Endothelial cell of umbilical vein (primary cell): ENCODE results near the gene ZNF652. TPM values are rescaled to one million over a fixed set of nuclear protein-coding genes. Genes with fewer than 3 reads are reported as not detected.

Source experiments
- BruUV-seq: library from RNA; stranded (reverse); fragments of 400-500 nt; replicated peaks from 2 replicates; lab custom pipeline; 2021; lab: Mats Ljungman, UMichigan
- CTCF ChIA-PET: fragments of 300-600, 350-600 bp; sonication (Branson Sonifier 250); formaldehyde crosslinking; loops from one replicate; lab custom pipeline; 2021; ENCODE audit warnings: antibody characterized with exemption, inconsistent platforms; lab: Charles Lee
- POLR2A ChIA-PET: fragments of 300-600, 350-600 bp; sonication (Branson Sonifier 250); formaldehyde crosslinking; loops from one replicate; lab custom pipeline; 2021; ENCODE audit warnings: antibody characterized with exemption, inconsistent platforms; lab: Charles Lee
- DNase-seq: peaks from one replicate; pipeline ENCODE4 v3.0.0-alpha.2; 2011; ENCODE audit warnings: low read depth, low spot score
- FAIRE-seq: peaks from 2 replicates; lab custom pipeline; 2011; peaks lifted over from hg19 to GRCh38; lab: Jason Lieb, UNC
- H2AFZ ChIP-seq: 2 replicates; pipeline ENCODE4 v1.6.0; 2012; ENCODE audit warnings: low read depth, low read length, control low read depth, inconsistent platforms
- H3K27ac ChIP-seq: 2 replicates; pipeline ENCODE4 v1.5.1; 2011; ENCODE audit warnings: low read depth, mild to moderate bottlenecking, control low read depth, low read length, moderate library complexity; ENCODE audit not compliant: insufficient read depth
- H3K27me3 ChIP-seq, 2 experiments: 2 replicates each; pipeline versions ENCODE4 v1.6.0 to v1.6.1; 2011; ENCODE audit warnings: low read length in 2 of 2, mixed read lengths in 1 of 2; ENCODE audit not compliant: control insufficient read depth in 2 of 2, insufficient read depth in 2 of 2
- H3K36me3 ChIP-seq, 2 experiments: 2 replicates in 1 of 2; 3 replicates in 1 of 2; pipeline ENCODE4 v1.5.1; 2011; ENCODE audit warnings: low read length in 2 of 2, mild to moderate bottlenecking in 1 of 2, moderate library complexity in 1 of 2; ENCODE audit not compliant: control insufficient read depth in 2 of 2, insufficient read depth in 2 of 2; ENCODE audit errors: extremely low read depth in 1 of 2
- H3K4me1 ChIP-seq: 3 replicates; pipeline ENCODE4 v1.5.1; 2011; ENCODE audit warnings: mild to moderate bottlenecking, low read length; ENCODE audit not compliant: control insufficient read depth, insufficient read depth; ENCODE audit errors: extremely low read depth
- H3K4me2 ChIP-seq: 2 replicates; pipeline ENCODE4 v1.6.1; 2011; ENCODE audit warnings: low read length, control low read depth, mixed read lengths; ENCODE audit not compliant: insufficient read depth
- H3K4me3 ChIP-seq, 3 experiments: fragments of 200-600 bp in 1 of 3; sonication (generic), shearing (Covaris generic) in 1 of 3; replicated peaks in 1 of 3; 2 replicates each; pipeline ENCODE4 v1.5.1; 2011 to 2016; ENCODE audit warnings: control low read depth in 3 of 3, low read length in 3 of 3, mild to moderate bottlenecking in 2 of 3, inconsistent platforms in 1 of 3, low read depth in 1 of 3, moderate library complexity in 1 of 3; ENCODE audit not compliant: insufficient read depth in 1 of 3
- H3K79me2 ChIP-seq: 2 replicates; pipeline ENCODE4 v1.6.0; 2012; ENCODE audit warnings: low read length, inconsistent platforms; ENCODE audit not compliant: control insufficient read depth, insufficient read depth
- H3K9ac ChIP-seq: replicated peaks from 2 replicates; pipeline ENCODE3; 2011; ENCODE audit warnings: low read length, control low read depth; ENCODE audit not compliant: insufficient read depth; ENCODE audit errors: extremely low read depth
- H3K9me1 ChIP-seq: replicated peaks from 3 replicates; pipeline ENCODE4 v1.6.0; 2011; ENCODE audit warnings: mild to moderate bottlenecking, low read length; ENCODE audit not compliant: control insufficient read depth, insufficient read depth; ENCODE audit errors: extremely low read depth
- H3K9me3 ChIP-seq: replicated peaks from 2 replicates; pipeline ENCODE4 v1.5.1; 2012; ENCODE audit warnings: low read length, inconsistent platforms; ENCODE audit not compliant: control insufficient read depth, insufficient read depth
- H4K20me1 ChIP-seq: replicated peaks from 2 replicates; pipeline ENCODE3; 2011; ENCODE audit warnings: mild to moderate bottlenecking, low read length; ENCODE audit not compliant: control insufficient read depth, insufficient read depth; ENCODE audit errors: extremely low read depth
- CTCF ChIP-seq, 2 donors: IDR thresholded peaks; 1 replicate in 1 of 2; 2 replicates in 1 of 2; pipeline ENCODE4 v1.5.1; 2011; ENCODE audit warnings: low read length in 2 of 2, mild to moderate bottlenecking in 2 of 2, moderate library complexity in 2 of 2, control low read depth in 1 of 2, inconsistent platforms in 1 of 2, low read depth in 1 of 2; ENCODE audit not compliant: insufficient read depth in 1 of 2; ENCODE audit errors: extremely low read depth in 1 of 2
- EZH2 ChIP-seq: IDR thresholded peaks from 2 replicates; pipeline ENCODE4 v1.6.1; 2012; ENCODE audit warnings: borderline replicate concordance, low read depth, mild to moderate bottlenecking, moderate library complexity, low read length, inconsistent platforms; ENCODE audit not compliant: severe bottlenecking
- FOS ChIP-seq: IDR thresholded peaks from 2 replicates; pipeline ENCODE4 v1.6.1; 2011; ENCODE audit warnings: mild to moderate bottlenecking, low read length, moderate library complexity, borderline replicate concordance; ENCODE audit not compliant: insufficient read depth
- GATA2 ChIP-seq: IDR thresholded peaks from 2 replicates; pipeline ENCODE4 v1.7.0; 2011; ENCODE audit warnings: low read depth, mild to moderate bottlenecking, moderate library complexity, mixed read lengths, low read length; ENCODE audit not compliant: insufficient read length, insufficient read depth
- JUN ChIP-seq: IDR thresholded peaks from 2 replicates; pipeline ENCODE4 v1.6.1; 2011; ENCODE audit warnings: borderline replicate concordance, low read depth; ENCODE audit not compliant: insufficient read length, insufficient read depth
- MAX ChIP-seq: IDR thresholded peaks from 2 replicates; pipeline ENCODE4 v1.6.1; 2011; ENCODE audit not compliant: insufficient read depth, insufficient read length
- MYC ChIP-seq: IDR thresholded peaks from one replicate; pipeline ENCODE4 v1.6.1; 2011; ENCODE audit warnings: mild to moderate bottlenecking, low read depth, low read length
- POLR2A ChIP-seq: IDR thresholded peaks from 2 replicates; pipeline ENCODE4 v1.6.1; 2012; ENCODE audit warnings: low read depth, mild to moderate bottlenecking, control low read depth, low read length
- POLR2AphosphoS5 ChIP-seq: IDR thresholded peaks from 2 replicates; pipeline ENCODE4 v1.6.1; 2012; ENCODE audit warnings: low read depth, mild to moderate bottlenecking, control low read depth, low read length, moderate library complexity; ENCODE audit not compliant: insufficient read depth
- dilution Hi-C: fragments of 300-500 bp; cut with MboI; formaldehyde crosslinking; loops from one replicate; pipeline ENCODE4 v1.15.0; 2019; ENCODE audit warnings: low sequenced_read_pairs; ENCODE audit not compliant: extremely low pct_ligation_motif_present
- intact Hi-C: fragments of 100-400 bp; cut with micrococcal nuclease; formaldehyde crosslinking; loops from one replicate; pipeline ENCODE4 v1.10.0; 2022
- polyA plus RNA-seq, 4 experiments: library from polyadenylated mRNA; depleted of rRNA in 3 of 4; stranded (reverse) in 3 of 4; unstranded in 1 of 4; fragments of >200 nt; gene quantifications; 2 replicates each; pipeline versions ENCODE4 v1.2.1 to v1.2.3, GENCODE V29; 2011 to 2012; ENCODE audit warnings: missing spikeins in 1 of 4
- total RNA-seq: library from RNA; stranded (reverse); gene quantifications from 2 replicates; pipeline ENCODE4 v1.2.3, GENCODE V29; 2021

The ZNF652 gene
- total and polyA plus RNA-seq, 2 donors (not counting 3 experiments of a cell fraction or from before 2014, with no cell fraction given): 6.1 to 18.6 TPM

DNA sequence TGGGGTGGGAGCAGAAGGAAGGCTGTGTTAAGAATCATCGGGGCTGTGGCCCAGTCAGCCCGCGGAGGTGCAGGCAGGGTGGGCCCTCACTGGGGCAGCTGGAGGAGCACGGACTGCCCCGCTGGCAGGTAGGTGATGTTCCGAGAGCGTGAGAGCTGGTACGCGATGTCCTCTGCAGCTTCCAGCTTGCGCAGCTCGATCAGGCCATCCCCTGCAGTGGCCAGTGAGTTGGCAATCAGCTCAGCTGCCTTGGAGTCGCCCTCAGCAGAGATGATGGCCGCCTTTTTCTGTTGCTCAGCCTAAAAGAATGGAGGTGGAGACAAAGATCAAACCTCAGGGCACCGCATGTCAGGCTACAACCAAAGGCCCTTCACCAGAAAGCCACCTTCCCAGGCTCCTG, 42.9 kb upstream of the ZNF652 start:
- no peak for TF ChIP-seq GATA2
- TF ChIP-seq MAX: no peak
- no peak for TF ChIP-seq MYC
- no peak for TF ChIP-seq EZH2
- no peak for TF ChIP-seq JUN
- no peak for TF ChIP-seq FOS
- TF ChIP-seq POLR2AphosphoS5: no peak
- no peak for TF ChIP-seq CTCF (IDR thresholded peaks at IDR 0.05; ENCODE audit: extremely low read depth in 1 of 2, insufficient read depth in 1 of 2, low read depth in 1 of 2, low read length in 2 of 2)
- no peak for TF ChIP-seq POLR2A
- Histone ChIP-seq H3K36me3 (peaks cover 25 to 42% of the 10 kb centered on the region in 2 experiments), H3K9me3 (no peaks in the 10 kb centered on the region), H3K9me1 (no peaks in the 10 kb centered on the region), H3K79me2 (no peaks in the 10 kb centered on the region), H4K20me1 (no peaks in the 10 kb centered on the region), H3K27me3 (no peaks in the 10 kb centered on the region), H3K9ac (no peak overlapping the region), H3K4me3 (no peak overlapping the region), H3K4me1 (no peaks in the 10 kb centered on the region), H3K4me2 (no peak overlapping the region), H3K27ac (no peak overlapping the region), H2AFZ (no peak overlapping the region)
- CTCF ChIA-PET: no interaction called here
- dilution Hi-C loops (no loop called here), intact Hi-C loops (no loop called here)
- BruUV-seq: no TSS peak
- DNase-seq (no peak), FAIRE-seq (no peak)
- POLR2A ChIA-PET: no interaction called here
